ENCODE measurements around the gene CCN2.
"Not testable (repeated sequence)": the region's sequence is repeated elsewhere in the genome, so short reads cannot be mapped to it uniquely, and the experiment has no call there.

Gene CCN2

DNA sequence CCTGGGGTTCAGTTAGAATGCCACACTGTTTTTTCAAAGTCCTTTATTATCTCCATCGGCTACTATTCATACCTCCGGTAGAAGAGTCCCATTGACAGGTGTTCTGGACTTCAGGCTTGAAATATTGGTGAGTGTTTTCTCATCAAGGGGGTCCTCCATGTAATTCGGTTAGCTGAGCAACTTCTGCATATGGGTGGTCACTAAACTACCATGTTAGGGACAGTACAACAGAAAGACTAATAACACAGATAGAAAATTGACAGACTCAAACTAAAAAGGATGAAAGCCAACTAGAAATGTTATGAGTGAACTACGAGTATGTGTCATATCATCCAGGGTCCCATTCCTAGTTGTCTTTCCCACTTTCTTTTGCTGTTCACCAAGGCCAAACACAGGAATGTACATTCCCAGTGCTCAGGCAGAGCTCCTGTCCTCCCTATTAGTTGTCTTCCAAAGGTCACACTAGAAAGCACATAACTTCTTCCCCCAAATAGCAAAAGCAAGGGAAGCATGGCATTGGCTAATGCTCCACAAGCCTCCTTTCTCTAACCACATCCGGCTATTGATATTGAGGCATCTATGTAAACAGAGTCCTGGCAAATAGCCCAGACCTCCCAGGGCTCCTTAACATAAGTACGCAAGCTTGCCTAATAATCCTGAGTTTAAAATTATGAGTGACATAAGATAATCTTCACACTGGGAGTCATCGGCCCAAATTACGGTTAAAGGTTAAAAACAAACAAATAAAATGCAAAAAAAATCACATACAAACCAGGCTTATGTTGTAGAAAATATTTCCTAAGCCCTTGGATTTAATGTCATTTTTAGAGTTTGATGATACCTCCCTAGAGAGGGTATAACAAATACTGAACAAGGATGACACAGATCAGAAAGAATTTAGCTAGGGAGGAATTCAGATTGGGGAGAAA lies 13.2 kb downstream of the CCN2 start:
- DNase-seq = no peak

DNA sequence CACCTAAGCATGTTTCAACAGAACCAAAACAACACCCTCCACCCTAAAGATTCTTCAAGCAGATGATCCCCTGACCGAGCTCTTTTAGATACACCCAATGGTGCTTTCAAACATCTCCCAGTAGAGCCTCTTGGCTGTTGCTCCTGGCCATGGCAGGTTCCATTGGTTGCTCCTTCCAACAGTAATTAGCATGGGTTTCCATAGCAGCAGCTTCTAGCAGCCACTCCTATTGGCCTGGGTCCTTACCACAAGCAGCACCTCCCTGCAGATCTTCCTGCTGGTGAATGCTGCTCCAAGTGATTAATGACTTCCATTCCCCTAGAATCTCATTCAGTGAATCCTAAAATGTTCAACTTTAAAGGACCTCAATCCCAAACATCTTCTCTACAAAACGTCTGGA lies 13.9 kb downstream of the CCN2 start:
- no peak for DNase-seq

DNA sequence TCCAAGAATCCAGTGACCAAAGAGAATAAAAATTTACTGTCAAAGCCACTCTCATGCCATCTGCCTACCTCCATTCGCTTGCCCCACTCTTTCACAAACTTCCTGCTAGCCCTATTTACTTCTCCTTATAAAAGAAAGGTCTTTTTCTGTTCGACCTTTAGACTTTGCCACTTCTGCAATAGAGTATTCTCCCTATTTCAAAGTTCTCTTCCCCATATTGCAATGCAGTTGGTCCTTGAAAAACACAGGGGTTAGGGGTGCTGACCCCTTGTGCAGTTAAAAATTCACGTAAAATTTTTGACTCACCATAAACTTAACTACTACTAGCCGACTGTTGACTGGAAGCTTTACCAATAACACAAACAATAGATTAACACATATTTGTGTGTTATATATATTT lies 15.0 kb downstream of the CCN2 start:
- DNase-seq = no peak

DNA sequence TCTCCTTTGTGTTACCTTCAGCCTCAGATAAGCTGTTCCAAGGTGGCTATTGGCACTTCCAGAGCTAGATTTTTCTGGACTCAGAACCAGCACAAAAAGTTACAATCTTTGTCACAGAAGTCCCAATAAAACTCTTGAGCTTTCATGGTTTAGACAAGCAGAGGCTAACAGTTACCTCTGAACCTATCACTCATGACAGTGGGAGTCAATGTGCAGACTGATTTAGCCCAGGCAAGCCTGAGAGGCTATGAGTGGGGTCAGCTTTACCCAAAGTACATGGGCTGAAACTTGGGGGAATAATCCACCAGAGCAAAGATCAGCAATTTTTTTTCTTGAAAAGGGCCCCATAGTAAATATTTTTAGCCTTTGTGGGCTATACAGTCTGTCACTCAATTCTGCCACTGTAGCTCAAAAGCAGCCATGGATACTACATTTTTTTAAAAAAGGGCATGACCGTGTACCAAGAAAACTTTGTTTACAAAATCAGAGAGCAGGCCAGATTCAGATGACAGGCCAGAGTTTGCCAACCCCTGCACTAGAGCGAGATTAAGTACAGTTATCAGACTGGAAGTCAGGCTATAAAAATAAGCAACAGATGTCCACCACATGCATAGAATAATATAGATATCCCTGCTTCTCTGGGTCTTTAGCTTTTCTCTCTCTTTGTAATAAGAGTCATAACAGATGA lies 20.0 kb downstream of the CCN2 start:
- no peak for DNase-seq

DNA sequence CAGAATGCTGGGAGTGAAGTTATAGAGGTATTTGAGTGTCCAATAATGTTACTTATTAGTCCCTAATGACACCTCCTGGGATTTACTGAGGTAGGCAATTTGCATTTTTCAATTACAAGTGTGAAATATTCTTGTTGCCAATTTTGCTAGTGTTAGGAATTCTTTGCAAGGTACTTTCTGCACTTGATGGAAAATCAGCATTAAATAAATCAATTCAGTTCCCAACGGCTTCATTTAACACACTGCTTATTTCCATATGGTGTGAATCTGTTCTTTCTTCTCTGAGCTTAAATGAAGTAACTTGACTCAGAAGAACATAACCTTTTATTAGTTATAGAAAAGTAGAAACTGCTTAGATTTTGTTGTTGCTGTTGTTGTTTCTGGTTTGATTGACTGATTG lies 21.2 kb downstream of the CCN2 start:
- no peak for DNase-seq

DNA sequence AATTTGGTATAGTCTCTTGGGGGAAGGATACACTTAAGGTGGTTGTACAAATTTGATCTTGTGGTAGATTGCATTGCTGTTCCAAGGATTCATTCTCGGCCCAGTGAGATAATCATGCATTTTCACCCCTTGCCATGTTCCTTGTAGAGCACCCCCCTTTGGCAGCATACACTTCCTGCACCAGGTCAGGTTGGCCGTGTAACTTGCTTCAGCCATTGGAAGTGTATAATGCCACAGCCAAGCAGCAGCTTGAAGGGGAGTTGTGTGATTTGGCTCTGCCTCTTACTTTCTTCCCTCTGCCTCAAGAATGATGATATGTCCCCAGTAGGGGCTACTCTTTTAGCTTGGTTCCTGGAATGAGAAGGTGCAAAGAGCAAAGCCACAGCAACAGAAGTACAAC lies 21.9 kb downstream of the CCN2 start:
- DNase-seq = no peak

DNA sequence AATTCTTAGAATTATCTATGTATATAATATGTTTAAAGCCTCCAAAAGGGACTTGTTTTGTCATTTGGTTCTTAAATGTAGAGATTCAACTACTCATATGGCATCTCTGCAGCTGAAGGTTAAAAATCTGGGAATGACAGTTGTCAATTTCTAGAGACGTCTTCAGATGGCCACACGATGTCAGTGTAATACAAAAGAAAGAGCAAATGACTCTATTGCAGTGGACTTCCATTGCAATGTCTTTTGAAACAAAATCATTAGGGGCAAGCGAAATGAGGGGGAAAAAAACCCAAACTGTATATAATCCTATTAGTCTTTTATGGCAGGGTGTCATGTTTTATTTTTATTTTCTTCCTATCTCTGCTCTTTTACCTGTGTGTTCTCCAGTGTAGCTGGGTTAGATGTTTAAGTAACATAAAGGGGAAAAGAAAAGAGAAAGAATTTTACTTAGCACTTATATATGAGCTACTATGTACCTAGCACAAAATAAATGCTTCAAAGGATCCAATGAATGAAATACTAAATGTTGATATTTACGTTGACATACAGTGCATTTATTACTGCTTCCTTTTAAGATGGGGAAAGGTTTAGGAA lies 26.2 kb downstream of the CCN2 start:
- no peak for DNase-seq

DNA sequence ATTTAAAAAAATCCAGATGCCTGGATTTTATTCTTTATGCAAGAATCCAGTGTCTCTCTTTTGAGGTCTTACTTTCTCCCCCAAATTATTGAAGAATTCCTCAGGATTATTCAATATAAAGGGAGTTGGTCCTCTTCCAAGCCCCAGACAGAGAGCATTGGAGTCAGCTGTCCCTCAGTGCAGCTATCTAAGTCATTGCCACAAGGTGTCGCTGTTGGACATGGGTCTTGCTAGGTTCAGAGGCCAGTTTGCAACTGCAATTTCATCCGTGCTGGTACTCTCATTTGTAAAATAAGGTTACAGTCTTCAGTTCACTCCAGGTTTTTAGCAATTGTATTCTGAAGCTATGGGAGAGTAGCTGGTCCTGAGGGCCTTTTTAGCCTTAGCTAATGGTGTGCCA lies 27.8 kb downstream of the CCN2 start:
- DNase-seq = no peak

DNA sequence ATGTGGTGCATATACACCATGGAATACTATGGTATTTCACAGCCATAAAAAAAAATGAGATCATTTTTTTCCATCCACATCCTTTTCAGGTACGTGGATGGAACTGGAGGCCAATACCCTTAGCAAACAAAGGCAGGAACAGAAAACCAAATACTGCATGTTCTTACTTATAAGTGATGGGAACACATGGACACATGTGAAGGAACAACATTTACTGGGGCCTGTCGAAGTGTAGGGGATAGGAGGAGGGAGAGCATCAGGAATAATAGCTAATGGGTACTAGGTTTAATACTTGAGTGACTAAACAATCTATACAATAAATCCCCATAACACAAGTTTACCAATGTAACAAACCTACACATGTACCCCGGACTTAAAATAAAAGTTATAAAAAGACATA lies 30.5 kb downstream of the CCN2 start:
- no peak for DNase-seq

DNA sequence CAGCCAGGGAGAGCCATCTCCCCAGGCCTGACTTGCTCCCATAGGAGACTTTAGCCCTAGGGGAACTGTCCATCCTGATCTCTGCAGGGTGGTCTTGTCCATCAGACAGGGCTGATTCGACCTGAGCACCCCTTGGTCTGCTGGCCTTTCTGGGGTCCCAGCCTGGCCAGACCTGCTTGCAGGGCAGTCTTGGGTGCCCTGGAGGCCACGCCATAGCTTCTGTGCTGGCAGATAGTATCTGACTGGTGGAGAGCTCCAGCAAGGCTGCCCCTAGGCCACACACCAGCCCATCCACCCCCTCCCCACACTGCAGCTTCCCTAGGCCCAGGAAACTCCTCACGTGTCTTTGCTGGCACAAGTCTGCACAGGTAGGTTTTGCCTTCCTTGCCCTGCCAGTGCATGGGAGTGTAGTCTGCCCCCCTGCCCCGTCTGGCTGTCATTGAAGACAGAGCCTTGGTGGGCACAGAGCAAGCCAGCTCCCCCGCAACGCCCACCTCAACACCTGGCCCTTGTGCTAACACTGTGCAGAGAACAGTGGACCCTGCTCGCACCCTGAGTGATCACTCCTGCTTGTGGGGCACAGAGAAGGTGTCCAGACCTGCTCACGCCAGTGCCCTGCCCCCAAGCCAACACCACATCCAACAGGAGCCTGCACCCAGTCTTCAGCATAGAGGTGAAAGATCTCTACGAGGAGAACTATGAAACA lies 32.4 kb downstream of the CCN2 start:
- DNase-seq = no peak

DNA sequence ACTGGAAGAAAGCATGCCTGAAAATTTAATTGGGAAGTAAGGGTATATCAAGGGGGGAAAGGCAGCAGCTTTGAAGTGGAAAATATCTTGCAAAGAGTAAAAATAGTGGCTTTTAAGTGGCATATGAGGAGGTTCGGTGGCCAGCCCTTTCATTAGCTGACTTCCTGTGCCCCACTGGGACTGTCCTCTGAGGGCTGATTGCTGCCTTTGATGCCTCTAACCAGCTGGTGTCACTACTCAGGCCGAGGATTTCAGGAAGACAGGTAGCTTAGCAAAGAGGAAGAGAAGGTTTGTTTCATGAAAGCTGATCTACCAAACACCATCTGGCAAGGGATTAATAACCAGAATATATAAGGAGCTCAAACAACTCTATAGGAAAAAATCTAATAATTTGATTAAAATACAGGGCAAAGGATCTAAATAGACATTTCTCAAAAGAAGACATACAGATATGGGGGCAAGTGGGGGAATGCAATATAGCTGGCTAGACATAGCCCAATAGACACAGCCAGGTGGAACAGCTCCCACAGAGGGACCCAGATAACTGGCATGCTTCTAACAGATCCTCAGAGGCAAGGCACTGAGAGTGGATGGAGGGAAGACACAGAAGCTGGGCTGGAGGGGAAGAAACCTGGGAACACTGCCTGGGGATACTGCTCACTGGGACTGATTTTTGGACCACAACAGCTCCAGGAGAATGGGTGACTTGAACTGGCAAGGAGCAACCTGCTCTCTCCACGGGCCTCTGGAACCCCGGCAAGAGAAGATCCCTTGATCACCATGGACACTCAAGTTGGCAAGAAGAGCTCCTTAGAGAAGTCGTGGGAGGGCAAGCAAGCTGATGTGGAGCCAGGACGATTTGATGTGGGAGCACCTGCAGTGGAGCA lies 33.2 kb downstream of the CCN2 start:
- DNase-seq = no peak

DNA sequence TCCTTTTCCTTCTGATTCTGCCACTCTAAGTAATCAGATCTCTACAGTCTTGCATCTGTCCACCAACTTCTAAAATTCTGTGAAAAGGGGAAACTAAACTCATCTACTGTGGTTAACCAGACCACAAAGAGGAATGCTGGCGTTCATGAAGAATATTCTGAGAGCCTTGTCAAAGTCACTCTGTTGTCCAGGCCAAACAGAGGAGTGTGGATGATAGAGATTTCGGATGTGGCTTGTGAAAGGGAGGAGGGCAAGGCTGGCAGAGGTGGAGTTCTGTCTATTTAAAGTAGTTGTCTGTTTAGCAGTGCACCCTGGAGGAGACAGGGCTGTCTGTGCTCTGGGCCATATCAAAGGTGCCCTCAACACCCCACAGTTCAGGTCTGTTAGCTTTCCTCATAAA lies 33.9 kb downstream of the CCN2 start:
- no peak for DNase-seq

DNA sequence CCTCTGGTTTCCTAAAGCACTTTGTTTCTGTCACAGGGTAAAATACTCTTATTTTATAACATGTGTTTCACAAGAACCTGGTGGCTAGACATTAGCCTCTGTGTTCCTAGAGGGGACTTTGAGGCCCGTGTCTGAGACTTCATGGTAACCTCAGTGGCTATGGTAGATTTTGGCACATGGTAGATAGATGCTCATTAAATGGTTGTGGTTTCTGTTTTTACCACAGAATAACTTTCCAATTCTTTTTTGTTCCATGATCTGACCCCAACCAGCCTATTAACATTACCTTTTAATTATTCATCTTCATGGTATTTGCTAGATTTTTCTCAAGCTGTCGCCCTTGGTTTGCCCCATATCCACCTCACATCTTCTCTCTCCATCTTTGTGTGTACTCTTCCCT lies 34.3 kb downstream of the CCN2 start:
- no peak for DNase-seq

DNA sequence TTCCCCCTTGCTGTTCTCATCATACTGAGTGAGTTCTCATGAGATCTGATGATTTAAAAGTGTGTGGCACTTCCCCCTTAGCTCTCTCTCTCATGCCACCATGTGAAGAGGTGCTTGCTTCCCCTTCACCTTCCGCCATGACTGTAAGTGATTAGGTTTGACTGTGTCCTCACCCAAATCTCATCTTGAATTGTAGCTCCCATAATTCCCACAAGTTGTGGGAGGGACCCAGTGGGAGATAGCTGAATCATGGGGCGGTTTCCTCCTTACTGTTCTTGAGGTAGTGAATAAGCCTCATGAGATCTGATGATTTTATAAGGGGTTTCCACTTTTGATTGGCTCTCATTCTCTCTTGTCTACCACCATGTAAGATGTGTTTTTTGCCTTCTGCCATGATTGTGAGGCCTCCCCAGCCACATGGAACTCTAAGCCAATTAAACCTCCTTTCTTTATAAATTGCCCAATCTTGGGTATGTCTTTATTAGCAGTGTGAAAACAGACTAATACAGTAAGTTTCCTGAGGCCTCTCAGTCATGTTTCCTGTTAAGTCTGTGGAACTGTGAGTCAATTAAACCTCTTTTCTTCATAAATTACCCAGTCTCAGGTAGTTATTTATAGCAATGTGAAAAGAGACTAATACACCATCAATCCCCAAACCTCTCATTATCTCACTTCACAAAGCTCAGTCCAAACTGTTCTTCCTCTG lies 34.9 kb downstream of the CCN2 start:
- not testable (repeated sequence) for DNase-seq

DNA sequence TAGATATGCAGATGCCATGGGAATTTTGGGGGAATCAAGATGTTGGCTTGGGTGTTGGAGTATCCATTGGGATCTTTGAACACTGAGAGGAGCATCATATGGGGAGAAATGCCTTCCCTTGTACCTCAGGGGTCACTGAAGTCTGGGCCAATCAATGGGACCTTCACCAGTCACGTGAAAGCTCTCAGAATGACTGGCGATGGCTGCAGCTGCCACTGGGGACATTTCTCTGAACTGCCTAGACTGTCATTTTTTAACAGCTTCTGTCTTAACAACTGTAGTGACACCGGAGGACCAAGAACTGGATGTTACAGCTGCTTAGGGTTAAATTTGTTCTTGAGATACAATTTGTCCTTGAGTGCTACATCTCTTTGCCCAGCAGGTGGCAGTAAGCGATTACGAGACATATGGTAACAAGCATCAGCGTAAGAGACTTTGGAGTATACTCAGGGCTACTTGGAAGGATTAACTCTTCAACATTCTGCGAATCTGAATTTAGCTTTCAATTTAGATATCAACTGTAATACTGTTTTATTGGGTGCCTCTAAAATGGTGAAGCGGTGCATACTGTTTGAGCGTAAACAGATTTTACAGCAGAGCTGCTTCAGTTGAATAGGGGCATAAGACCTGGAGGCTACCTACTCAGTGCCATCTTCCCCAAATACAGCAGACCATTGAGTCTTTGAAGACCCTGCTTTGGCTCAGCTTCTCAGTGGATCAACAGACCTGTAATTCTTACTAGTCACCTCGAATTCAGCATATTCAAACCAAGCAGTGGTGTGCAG lies 36.0 kb downstream of the CCN2 start:
- peak; percentile 42 for DNase-seq

DNA sequence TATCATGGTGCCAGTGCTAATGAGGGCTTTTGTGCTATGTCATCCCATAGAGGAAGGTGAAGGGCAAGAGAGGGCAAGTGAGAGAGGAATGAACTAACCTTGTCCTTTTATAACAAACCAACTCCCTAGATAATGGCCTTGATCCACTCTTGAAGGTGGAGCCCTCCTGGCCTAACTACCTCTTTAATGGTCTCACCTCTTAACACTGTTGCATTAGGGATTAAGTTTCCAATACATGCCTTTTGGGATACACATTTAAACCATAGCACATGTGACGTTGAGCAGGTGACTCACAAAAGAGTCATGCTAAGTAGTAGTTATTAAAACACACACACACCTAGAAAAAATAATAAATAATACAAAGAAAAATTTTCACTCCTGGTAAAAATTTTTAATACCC lies 36.9 kb downstream of the CCN2 start:
- DNase-seq = no peak

DNA sequence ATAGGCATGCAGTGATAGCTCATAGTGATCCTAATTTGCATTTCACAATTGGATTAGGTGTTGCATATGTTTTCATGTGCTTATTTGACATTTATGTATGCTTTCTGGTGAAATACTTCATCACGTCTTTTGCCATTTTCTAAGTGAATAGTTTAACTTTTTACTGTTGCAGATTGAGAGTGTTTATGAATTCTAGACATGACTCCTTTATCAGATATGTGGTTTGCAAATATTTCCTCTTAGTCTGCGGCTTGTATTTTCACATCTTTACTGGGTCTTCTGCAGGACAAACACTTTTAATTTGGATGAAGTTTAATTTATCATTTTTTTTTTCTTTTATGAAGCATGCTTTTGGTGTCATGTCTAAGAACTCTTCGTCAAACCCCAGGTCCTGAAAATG lies 39.2 kb downstream of the CCN2 start:
- no peak for DNase-seq

DNA sequence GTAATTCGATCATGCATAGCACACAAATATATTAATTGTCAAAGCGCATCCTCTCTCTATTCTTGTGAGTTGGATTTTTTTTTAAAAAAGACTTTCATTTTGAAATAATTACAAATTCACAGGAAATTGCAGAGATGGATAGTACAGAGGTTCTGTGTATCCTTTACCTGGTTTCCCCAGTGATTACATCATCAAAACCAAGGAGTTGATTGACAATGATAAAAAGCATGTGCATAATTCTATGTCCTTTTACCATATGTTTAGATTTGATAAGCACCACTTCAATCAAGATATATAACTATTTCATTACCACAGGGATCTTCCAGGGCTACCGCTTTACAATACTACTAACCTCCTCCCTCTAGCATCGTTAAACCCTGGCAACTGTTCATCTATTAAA lies 40.2 kb downstream of the CCN2 start:
- DNase-seq = no peak

DNA sequence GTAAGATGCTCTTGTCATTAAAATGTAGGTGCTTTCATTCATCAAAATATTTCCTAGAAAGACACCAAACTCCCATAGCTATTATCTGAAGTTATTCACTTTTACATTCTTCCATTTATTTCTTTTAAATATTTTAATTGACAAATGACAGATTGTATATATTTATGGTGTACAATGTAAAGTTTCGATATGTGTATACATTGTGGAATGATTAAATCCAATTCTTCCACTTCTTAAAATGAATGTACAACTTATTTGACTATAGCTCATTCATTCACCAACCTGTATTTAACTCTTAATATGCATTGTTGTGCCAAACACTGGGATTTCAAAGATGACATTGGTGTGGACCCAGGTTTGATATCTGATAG lies 41.0 kb downstream of the CCN2 start:
- DNase-seq = no peak

DNA sequence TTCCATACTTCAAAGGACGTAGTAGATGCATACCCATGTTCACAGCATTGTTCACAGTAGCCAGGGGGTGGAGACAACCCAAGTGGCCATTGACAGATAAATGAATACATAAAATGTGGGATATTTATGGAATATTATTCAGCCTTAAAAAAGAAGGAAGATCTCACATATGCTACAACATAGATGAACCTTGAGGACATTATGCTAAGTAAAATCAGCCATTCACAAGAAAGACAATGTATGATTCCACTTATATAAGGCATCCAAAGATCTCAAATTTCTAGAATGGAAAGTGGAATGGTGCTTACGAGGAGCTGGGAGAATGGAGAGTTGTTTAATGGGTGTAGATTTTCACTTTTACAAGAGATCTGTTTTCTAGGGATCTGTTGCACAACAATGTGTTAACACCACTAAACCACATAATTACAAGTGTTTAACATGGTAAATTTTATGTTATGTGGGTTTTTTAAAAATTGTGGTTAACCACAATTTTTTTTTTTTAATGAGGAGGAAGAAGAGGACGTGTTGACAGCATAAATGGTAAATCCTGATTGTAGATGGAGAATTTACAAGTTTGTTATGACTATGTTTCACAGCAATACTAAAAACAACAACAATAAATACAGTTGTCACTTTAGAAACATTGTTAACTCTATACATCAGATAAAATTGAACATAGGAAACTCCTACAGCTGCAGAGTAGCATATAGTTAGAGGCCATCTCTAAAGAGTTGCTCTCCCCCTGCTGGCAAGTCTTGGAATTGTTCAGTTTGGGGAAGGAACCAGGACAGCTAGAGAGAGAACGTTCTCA lies 41.6 kb downstream of the CCN2 start:
- DNase-seq = peak; percentile 58
